Measurements from ENCODE around the gene PTPRN2. TPM values are rescaled to one million over a fixed set of nuclear protein-coding genes. Genes with fewer than 3 reads are reported as not detected.

Gene PTPRN2
- total RNA-seq, 1 experiment from 2014 or later: 1.1 TPM

DNA sequence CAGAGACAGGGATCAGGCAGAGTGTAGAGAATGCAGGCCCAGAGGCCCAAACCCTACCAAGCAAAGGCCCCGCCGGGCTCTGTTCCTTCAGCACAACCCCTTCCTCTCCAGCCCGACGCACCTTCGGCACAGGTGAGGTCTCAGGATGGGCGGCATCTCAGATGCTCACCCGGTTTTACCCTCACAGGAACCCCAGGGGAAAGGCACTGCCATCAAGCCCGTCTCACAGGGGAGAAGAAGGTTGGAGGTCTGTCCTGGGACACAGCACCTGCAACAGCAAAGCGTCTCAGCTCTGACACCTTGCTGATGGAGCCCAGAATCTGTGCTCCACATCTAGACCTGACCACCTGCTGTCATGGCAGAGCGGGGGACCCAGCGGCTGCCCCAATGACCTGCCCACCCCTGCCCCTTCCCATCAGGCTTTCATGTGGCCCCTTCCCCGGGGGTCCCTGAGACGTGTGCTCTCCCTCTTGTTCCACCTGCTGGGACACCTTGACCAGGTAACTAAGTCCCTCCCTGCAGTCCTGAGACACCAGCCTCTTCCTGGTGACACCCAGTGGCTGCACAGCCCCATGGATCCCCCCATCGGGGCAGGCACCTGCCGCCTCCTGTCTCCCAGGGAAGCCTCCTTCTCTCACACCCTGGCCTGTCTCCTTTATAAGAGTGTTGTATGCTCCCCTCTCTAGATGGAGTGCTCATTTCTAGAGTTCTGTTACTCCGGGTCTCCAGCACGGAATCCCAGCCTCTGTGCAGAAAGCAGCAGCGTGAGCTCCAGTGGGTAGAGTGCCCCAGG, 935.3 kb downstream of the PTPRN2 start:
- H3K27me3 ChIP-seq (ENCODE audit: control insufficient read depth, insufficient read depth, low read length): no peaks in the 10 kb centered on the region

DNA sequence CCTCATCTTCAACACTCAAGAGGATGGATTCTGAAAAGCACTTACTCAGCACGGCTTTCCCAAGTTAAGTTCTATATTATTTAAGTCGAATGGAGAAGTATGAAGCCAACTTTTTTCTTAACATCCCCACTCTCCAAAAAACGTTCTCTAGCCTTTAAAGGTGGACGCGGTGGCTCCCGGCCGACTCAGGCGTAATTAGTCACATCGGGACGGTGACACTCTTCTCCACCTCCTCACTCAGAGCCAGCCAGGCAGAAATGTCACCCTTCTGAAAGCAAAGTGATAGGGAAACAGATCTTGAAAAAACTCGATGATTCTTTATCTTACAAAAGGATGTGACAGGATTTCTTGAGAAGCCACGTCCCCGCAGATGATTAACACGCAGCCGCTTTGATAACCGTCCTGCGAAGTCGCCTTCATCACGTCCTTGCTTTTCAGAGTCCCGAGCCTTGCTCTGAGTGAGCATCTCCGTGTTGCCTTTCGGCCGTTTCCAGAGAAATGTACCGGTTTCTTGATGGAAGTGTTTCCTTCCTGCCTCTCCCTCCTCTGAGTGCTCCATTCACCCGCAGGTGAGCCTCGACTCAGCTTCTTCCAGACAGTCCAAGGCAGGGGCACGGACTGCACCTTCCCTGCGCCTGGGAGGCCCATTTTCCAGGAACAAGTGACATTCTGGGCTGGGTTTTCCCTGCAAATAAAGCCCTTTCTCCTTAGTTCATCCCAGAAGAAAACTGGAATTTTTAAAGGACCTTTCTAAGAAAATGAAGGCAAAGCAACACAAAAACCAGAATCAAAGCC, 936.1 kb downstream of the PTPRN2 start:
- ChIA-PET POLR2A (no interaction called here), CTCF (no interaction called here)
- no TSS peak for BruUV-seq (replicated peaks)
- Histone ChIP-seq H3K4me1 (ENCODE audit: control insufficient read depth, insufficient read depth, low read length) (no peaks in the 10 kb centered on the region), H3K27ac (ENCODE audit: low read length) (no peak overlapping the region), H3K9me3 (ENCODE audit: control insufficient read depth, insufficient read depth, low read depth, low read length) (no peaks in the 10 kb centered on the region), H3K36me3 (ENCODE audit: control insufficient read depth, insufficient read depth, low read length) (no peaks in the 10 kb centered on the region), H3K4me3 (ENCODE audit: low read depth in 2 of 2, low read length in 2 of 2) (no peak overlapping the region), H3K27me3 (ENCODE audit: control insufficient read depth, insufficient read depth, low read length) (no peaks in the 10 kb centered on the region)
- in situ Hi-C loops (cut with HindIII; ENCODE audit: low pct_unique_long_range_greater_than_20kb, low sequenced_read_pairs): no loop called here
- intact Hi-C loops (cut with micrococcal nuclease; ENCODE audit: unreplicated experiment): no loop called here
- DNase-seq (ENCODE audit: low read depth, low spot score) (no peak), ATAC-seq (no peak)
- TF ChIP-seq, protein P1, sequence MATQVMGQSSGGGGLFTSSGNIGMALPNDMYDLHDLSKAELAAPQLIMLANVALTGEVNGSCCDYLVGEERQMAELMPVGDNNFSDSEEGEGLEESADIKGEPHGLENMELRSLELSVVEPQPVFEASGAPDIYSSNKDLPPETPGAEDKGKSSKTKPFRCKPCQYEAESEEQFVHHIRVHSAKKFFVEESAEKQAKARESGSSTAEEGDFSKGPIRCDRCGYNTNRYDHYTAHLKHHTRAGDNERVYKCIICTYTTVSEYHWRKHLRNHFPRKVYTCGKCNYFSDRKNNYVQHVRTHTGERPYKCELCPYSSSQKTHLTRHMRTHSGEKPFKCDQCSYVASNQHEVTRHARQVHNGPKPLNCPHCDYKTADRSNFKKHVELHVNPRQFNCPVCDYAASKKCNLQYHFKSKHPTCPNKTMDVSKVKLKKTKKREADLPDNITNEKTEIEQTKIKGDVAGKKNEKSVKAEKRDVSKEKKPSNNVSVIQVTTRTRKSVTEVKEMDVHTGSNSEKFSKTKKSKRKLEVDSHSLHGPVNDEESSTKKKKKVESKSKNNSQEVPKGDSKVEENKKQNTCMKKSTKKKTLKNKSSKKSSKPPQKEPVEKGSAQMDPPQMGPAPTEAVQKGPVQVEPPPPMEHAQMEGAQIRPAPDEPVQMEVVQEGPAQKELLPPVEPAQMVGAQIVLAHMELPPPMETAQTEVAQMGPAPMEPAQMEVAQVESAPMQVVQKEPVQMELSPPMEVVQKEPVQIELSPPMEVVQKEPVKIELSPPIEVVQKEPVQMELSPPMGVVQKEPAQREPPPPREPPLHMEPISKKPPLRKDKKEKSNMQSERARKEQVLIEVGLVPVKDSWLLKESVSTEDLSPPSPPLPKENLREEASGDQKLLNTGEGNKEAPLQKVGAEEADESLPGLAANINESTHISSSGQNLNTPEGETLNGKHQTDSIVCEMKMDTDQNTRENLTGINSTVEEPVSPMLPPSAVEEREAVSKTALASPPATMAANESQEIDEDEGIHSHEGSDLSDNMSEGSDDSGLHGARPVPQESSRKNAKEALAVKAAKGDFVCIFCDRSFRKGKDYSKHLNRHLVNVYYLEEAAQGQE (IDR thresholded peaks at IDR 0.05; ENCODE audit: insufficient read depth in 1 of 2, low read depth in 2 of 2, low read length in 1 of 2): no peak
- TF ChIP-seq POLR2AphosphoS5 (IDR thresholded peaks at IDR 0.05; ENCODE audit: low read depth, low read length) (no peak), TCF7L2 (IDR thresholded peaks at IDR 0.05; ENCODE audit: low read depth, low read length) (no peak), SIN3A (IDR thresholded peaks at IDR 0.05; ENCODE audit: borderline replicate concordance, insufficient read depth, low read depth, low read length) (no peak)
- TF ChIP-seq, protein P2, sequence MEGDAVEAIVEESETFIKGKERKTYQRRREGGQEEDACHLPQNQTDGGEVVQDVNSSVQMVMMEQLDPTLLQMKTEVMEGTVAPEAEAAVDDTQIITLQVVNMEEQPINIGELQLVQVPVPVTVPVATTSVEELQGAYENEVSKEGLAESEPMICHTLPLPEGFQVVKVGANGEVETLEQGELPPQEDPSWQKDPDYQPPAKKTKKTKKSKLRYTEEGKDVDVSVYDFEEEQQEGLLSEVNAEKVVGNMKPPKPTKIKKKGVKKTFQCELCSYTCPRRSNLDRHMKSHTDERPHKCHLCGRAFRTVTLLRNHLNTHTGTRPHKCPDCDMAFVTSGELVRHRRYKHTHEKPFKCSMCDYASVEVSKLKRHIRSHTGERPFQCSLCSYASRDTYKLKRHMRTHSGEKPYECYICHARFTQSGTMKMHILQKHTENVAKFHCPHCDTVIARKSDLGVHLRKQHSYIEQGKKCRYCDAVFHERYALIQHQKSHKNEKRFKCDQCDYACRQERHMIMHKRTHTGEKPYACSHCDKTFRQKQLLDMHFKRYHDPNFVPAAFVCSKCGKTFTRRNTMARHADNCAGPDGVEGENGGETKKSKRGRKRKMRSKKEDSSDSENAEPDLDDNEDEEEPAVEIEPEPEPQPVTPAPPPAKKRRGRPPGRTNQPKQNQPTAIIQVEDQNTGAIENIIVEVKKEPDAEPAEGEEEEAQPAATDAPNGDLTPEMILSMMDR (IDR thresholded peaks at IDR 0.05): no peak

More for the DNA sequence above, 935.3 kb downstream of the PTPRN2 start:
- H3K4me3 ChIP-seq (ENCODE audit: low read depth in 2 of 2, low read length in 2 of 2): no peak overlapping the region
- in situ Hi-C loops (cut with HindIII; ENCODE audit: low pct_unique_long_range_greater_than_20kb, low sequenced_read_pairs) (no loop called here), intact Hi-C loops (cut with micrococcal nuclease; ENCODE audit: unreplicated experiment) (no loop called here)
- no peaks in the 10 kb centered on the region for H3K4me1 ChIP-seq (ENCODE audit: control insufficient read depth, insufficient read depth, low read length)
- ATAC-seq (peak; percentile 56; the same call in 1 of the 2 replicates), DNase-seq (ENCODE audit: low read depth, low spot score) (no peak)
- no peaks in the 10 kb centered on the region for H3K36me3 ChIP-seq (ENCODE audit: control insufficient read depth, insufficient read depth, low read length)
- H3K9me3 ChIP-seq (ENCODE audit: control insufficient read depth, insufficient read depth, low read depth, low read length): no peaks in the 10 kb centered on the region
- no TSS peak for BruUV-seq (replicated peaks)
- ChIA-PET POLR2A (no interaction called here), CTCF (no interaction called here)
- H3K27ac ChIP-seq (ENCODE audit: low read length): no peak overlapping the region
- TF ChIP-seq TCF7L2 (IDR thresholded peaks at IDR 0.05; ENCODE audit: low read depth, low read length) (no peak), SIN3A (IDR thresholded peaks at IDR 0.05; ENCODE audit: borderline replicate concordance, insufficient read depth, low read depth, low read length) (no peak), POLR2AphosphoS5 (IDR thresholded peaks at IDR 0.05; ENCODE audit: low read depth, low read length) (no peak)
- TF ChIP-seq, protein P1 (IDR thresholded peaks at IDR 0.05; ENCODE audit: insufficient read depth in 1 of 2, low read depth in 2 of 2, low read length in 1 of 2): no peak
- TF ChIP-seq, protein P2 (IDR thresholded peaks at IDR 0.05): no peak
